ENCODE data around the gene SMPD1. TPM values are rescaled to one million over a fixed set of nuclear protein-coding genes. Genes with fewer than 3 reads are reported as not detected.

Gene SMPD1
- total RNA-seq, 1 experiment from 2014 or later: 4.5 TPM

DNA sequence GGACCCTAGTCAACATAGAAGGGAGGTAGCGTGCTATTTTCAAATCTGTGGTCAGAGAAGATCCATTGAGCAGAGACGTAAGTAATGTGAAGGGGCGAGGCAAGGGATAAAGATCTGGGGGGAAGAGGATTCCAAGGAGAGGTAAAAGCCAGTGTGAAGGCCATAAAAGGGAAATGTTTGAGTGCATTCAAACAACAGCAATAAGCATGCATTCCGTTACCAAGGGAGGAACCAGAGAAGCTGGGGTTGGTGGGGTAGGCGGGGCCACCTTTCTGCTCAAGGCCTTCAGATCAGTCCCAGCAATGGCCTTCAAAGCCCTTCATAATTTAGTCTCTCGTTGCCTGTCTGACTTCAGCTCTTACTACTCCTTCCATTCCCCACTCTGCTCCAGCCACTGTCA, 18.4 kb upstream of the SMPD1 start:
- H3K9ac ChIP-seq (ENCODE audit: extremely low read depth, insufficient read length, low read length): no peak overlapping the region
- no peak for DNase-seq

More for the DNA sequence above, 18.4 kb upstream of the SMPD1 start:
- H2BK120ac ChIP-seq (ENCODE audit: low read depth, low read length, poor library complexity, severe bottlenecking): no peak overlapping the region
- H4K5ac ChIP-seq (ENCODE audit: insufficient read length, low read depth, low read length): no peak overlapping the region
- H2AFZ ChIP-seq (ENCODE audit: low read length): no peak overlapping the region
- H3K14ac ChIP-seq (ENCODE audit: insufficient read depth, low read length): no peak overlapping the region
- Mint-ChIP-seq H3K4me1 (peaks cover 4 to 6% of the 10 kb centered on the region in 2 experiments; a peak in 3 of 4 replicates), H3K9me3 (no peaks in the 10 kb centered on the region), H3K27me3 (ENCODE audit: low read depth) (no peaks in the 10 kb centered on the region; the same call in 1 of the 2 replicates), H3K36me3 (ENCODE audit: insufficient read depth in 1 of 3, low read depth in 3 of 3) (no peaks in the 10 kb centered on the region), H3K27ac (no peak overlapping the region), H3K4me3 (no peak overlapping the region)
- no peaks in the 10 kb centered on the region for H3K79me1 ChIP-seq (ENCODE audit: insufficient read depth, low read depth, low read length, poor library complexity, severe bottlenecking)
- no peaks in the 10 kb centered on the region for H4K20me1 ChIP-seq (ENCODE audit: control insufficient read depth, insufficient read depth, insufficient read length)
- no peaks in the 10 kb centered on the region for H3K27me3 ChIP-seq (ENCODE audit: insufficient read depth, low read length)
- no peaks in the 10 kb centered on the region for H3K4me1 ChIP-seq (ENCODE audit: insufficient read depth, low read length)
- no peak overlapping the region for H3K4me2 ChIP-seq (ENCODE audit: insufficient read depth, insufficient read length, low read length)
- no peak overlapping the region for H3K27ac ChIP-seq (ENCODE audit: insufficient read length, low read depth, low read length)
- H3K9me3 ChIP-seq (ENCODE audit: control insufficient read depth, low read depth, low read length): no peaks in the 10 kb centered on the region
- TF ChIP-seq, protein P1, sequence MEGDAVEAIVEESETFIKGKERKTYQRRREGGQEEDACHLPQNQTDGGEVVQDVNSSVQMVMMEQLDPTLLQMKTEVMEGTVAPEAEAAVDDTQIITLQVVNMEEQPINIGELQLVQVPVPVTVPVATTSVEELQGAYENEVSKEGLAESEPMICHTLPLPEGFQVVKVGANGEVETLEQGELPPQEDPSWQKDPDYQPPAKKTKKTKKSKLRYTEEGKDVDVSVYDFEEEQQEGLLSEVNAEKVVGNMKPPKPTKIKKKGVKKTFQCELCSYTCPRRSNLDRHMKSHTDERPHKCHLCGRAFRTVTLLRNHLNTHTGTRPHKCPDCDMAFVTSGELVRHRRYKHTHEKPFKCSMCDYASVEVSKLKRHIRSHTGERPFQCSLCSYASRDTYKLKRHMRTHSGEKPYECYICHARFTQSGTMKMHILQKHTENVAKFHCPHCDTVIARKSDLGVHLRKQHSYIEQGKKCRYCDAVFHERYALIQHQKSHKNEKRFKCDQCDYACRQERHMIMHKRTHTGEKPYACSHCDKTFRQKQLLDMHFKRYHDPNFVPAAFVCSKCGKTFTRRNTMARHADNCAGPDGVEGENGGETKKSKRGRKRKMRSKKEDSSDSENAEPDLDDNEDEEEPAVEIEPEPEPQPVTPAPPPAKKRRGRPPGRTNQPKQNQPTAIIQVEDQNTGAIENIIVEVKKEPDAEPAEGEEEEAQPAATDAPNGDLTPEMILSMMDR (conservative IDR thresholded peaks at IDR 0.05): no peak
- H2BK15ac ChIP-seq (ENCODE audit: low read depth, low read length): no peak overlapping the region
- H4K91ac ChIP-seq (ENCODE audit: insufficient read length, low read depth, low read length): no peak overlapping the region
- H3K56ac ChIP-seq (ENCODE audit: insufficient read length, low read depth, low read length): no peak overlapping the region
- no peak overlapping the region for H2BK20ac ChIP-seq (ENCODE audit: low read depth, low read length, poor library complexity, severe bottlenecking)
- no peak overlapping the region for H4K8ac ChIP-seq (replicated peaks; ENCODE audit: insufficient read length, low read depth, low read length)
- no peak overlapping the region for H2AK5ac ChIP-seq (ENCODE audit: insufficient read length, low read length)
- WGBS (ENCODE audit: extremely low coverage, insufficient read length, low lambda C conversion rate): no CpG with 5 or more reads among the region's 6 CpGs
- no peak overlapping the region for H3K18ac ChIP-seq (ENCODE audit: insufficient read length, low read depth, low read length)
- H3K23ac ChIP-seq (ENCODE audit: insufficient read length, low read depth, low read length): no peak overlapping the region
- H2BK12ac ChIP-seq (ENCODE audit: insufficient read length, low read depth, low read length): no peak overlapping the region
- H2BK5ac ChIP-seq (ENCODE audit: insufficient read length, low read length): no peak overlapping the region
- no peak overlapping the region for H3T11ph ChIP-seq (ENCODE audit: low read length)
- H3K23me2 ChIP-seq (ENCODE audit: insufficient read length, low read depth, low read length, poor library complexity, severe bottlenecking): no peaks in the 10 kb centered on the region
- H3K4ac ChIP-seq (ENCODE audit: low read depth, low read length): no peak overlapping the region; the same call in 1 of the 2 replicates
- H3K79me2 ChIP-seq (ENCODE audit: insufficient read depth, low read length): no peaks in the 10 kb centered on the region

Measured in H9 (cell line).